A673 (cell line): ENCODE data around the gene MYOZ3. TPM values are rescaled to one million over a fixed set of nuclear protein-coding genes. Genes with fewer than 3 reads are reported as not detected.

Source experiments
- BruUV-seq: library from RNA; stranded (reverse); fragments of 400-500 nt; replicated peaks from 2 replicates; lab custom pipeline; 2021; lab: Mats Ljungman, UMichigan
- CTCF ChIA-PET: fragments of 300-600 bp; sonication (Branson Sonifier 250); formaldehyde crosslinking; loops from one replicate; lab custom pipeline; 2022; ENCODE audit warnings: antibody characterized with exemption; lab: Charles Lee
- POLR2A ChIA-PET: fragments of 300-600 bp; sonication (Branson Sonifier 250); formaldehyde crosslinking; loops from one replicate; lab custom pipeline; 2022; ENCODE audit warnings: antibody characterized with exemption; ENCODE audit not compliant: low non-redundant PET; lab: Charles Lee
- DNase-seq: peaks from one replicate; pipeline ENCODE4 v3.0.0-alpha.2; 2015; ENCODE audit warnings: low spot score
- H3K27ac ChIP-seq: fragments of 200-600 bp; sonication (generic); 2 replicates; pipeline ENCODE4 v1.5.1; 2016; ENCODE audit warnings: mixed run types, low read depth, mild to moderate bottlenecking, mixed read lengths, antibody characterized with exemption, low read length; ENCODE audit not compliant: poor library complexity, severe bottlenecking
- H3K27me3 ChIP-seq: fragments of 200-600 bp; sonication (generic); replicated peaks from 2 replicates; pipeline ENCODE4 v1.6.1; 2017; ENCODE audit warnings: mixed run types, low read depth, mild to moderate bottlenecking, mixed read lengths, antibody characterized with exemption, low read length; ENCODE audit not compliant: insufficient read depth, poor library complexity
- H3K36me3 ChIP-seq: fragments of 200-600 bp; sonication (generic); 2 replicates; pipeline ENCODE4 v1.6.1; 2016; ENCODE audit warnings: mixed run types, mild to moderate bottlenecking, mixed read lengths, antibody characterized with exemption, low read length; ENCODE audit not compliant: insufficient read depth, poor library complexity, severe bottlenecking
- H3K4me1 ChIP-seq: fragments of 200-600 bp; sonication (generic); 2 replicates; pipeline ENCODE4 v1.6.1; 2017; ENCODE audit warnings: mixed run types, mild to moderate bottlenecking, mixed read lengths, antibody characterized with exemption, low read length; ENCODE audit not compliant: insufficient read depth, poor library complexity, severe bottlenecking
- H3K4me3 ChIP-seq: fragments of 200-600 bp; sonication (generic); 2 replicates; pipeline ENCODE4 v1.5.1; 2016; ENCODE audit warnings: low read depth, mixed run types, mild to moderate bottlenecking, mixed read lengths, low read length; ENCODE audit not compliant: poor library complexity, severe bottlenecking
- H3K9me3 ChIP-seq: fragments of 200-600 bp; sonication (generic); 2 replicates; pipeline ENCODE4 v1.6.1; 2016; ENCODE audit warnings: mixed run types, low read depth, mild to moderate bottlenecking, mixed read lengths, antibody characterized with exemption, low read length; ENCODE audit not compliant: poor library complexity, severe bottlenecking
- CTCF ChIP-seq: fragments of 300-800, 200-600 bp; sonication (generic); conservative IDR thresholded peaks from 2 replicates; pipeline ENCODE4 v1.5.1; 2017; ENCODE audit warnings: low read depth, mild to moderate bottlenecking, antibody characterized with exemption, low read length, moderate library complexity, mixed read lengths
- EZH2 ChIP-seq: fragments of 200-600 bp; sonication (generic); IDR thresholded peaks from 2 replicates; pipeline ENCODE4 v1.6.1; 2017; ENCODE audit warnings: borderline replicate concordance, low read depth, mild to moderate bottlenecking, mixed read lengths, antibody characterized with exemption, low read length; ENCODE audit not compliant: poor library complexity, severe bottlenecking
- intact Hi-C: fragments of 100-400 bp; cut with micrococcal nuclease; formaldehyde crosslinking; loops from one replicate; pipeline ENCODE4 v1.10.0; 2022; ENCODE audit not compliant: unreplicated experiment
- total RNA-seq: library from RNA; stranded (reverse); gene quantifications from 2 replicates; pipeline ENCODE4 v1.2.3, GENCODE V29; 2021

Gene MYOZ3
- total RNA-seq, 1 experiment from 2014 or later, result 2.4 TPM

- Histone ChIP-seq H3K36me3 (no peaks in the 10 kb centered on the region), H3K27ac (no peak overlapping the region), H3K4me3 (no peak overlapping the region), H3K9me3 (no peaks in the 10 kb centered on the region), H3K27me3 (no peaks in the 10 kb centered on the region), H3K4me1 (peaks cover 17% of the 10 kb centered on the region)
- no peak for DNase-seq
- ChIA-PET POLR2A (no interaction called here), CTCF (no interaction called here)
- TF ChIP-seq EZH2 (no peak), CTCF (no peak)
- BruUV-seq, result no TSS peak
- intact Hi-C loops, result loop anchor here (10.0 kb wide), 1 partner anchor 198 kb away; no protein-coding TSS in a partner anchor
These were observed 7.8 kb upstream of the MYOZ3 start for GRCh38 chr5:150653145-150653761.

DNA sequence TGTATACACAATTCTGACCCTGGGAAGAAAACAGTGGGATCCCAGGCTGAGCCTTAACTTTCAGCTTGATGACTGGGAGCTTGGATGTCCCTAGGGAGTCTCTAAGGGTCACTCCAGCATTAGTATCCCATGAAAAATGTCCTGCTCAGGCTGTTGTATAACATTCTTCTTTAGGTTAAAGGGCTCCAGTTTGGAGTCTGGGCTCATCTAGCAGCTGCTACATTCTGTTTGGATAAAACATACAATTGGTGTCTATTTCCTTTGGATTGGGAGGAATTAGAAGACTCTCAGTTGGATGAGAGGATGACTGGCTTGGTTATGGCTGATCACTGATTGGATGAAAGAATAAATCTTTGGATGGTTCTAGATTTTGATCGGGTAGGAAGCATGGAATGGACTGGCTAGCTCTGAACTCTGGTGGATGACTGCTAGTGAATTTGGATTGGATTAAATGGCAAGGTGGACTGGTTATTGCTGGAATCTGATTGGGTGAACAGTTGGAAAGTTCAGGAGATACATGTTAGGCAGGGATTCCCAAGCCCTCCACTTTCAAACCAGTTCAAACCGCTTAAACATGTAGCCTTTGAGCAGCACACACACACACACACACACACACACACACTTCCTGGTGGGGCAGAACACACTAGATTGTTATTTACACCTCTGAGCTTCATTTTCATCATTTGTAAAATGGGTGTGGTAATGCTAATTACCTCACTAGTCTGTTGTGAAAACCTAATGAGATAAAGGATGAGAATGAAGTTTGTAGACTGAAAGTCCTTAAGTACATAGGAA, 7.1 kb upstream of the MYOZ3 start:
- BruUV-seq, result no TSS peak
- Histone ChIP-seq H3K27ac (no peak overlapping the region), H3K9me3 (no peaks in the 10 kb centered on the region), H3K4me1 (peaks cover 17% of the 10 kb centered on the region), H3K27me3 (no peaks in the 10 kb centered on the region), H3K36me3 (no peaks in the 10 kb centered on the region), H3K4me3 (no peak overlapping the region)
- intact Hi-C loops, result loop anchor here (10.0 kb wide), 1 partner anchor 199 kb away; no protein-coding TSS in a partner anchor
- TF ChIP-seq EZH2 (no peak), CTCF (no peak)
- CTCF ChIA-PET, result no interaction called here
- POLR2A ChIA-PET, result no interaction called here
- no peak for DNase-seq

- Histone ChIP-seq H3K36me3 (no peaks in the 10 kb centered on the region), H3K27ac (no peak overlapping the region), H3K9me3 (no peaks in the 10 kb centered on the region), H3K27me3 (no peaks in the 10 kb centered on the region), H3K4me1 (peaks cover 17% of the 10 kb centered on the region), H3K4me3 (no peak overlapping the region)
- no TSS peak for BruUV-seq
- TF ChIP-seq CTCF, result no peak
- no peak for TF ChIP-seq EZH2
- POLR2A ChIA-PET, result no interaction called here
- CTCF ChIA-PET, result no interaction called here
- intact Hi-C loops, result loop anchor here (10.0 kb wide), 1 partner anchor 200 kb away; no protein-coding TSS in a partner anchor
- DNase-seq, result no peak
These were observed 5.8 kb upstream of the MYOZ3 start for GRCh38 chr5:150655221-150655620.
